Measurements from ENCODE around the gene ESPN. TPM values are rescaled to one million over a fixed set of nuclear protein-coding genes. Genes with fewer than 3 reads are reported as not detected.
A peak's percentile ranks its signal among the peaks of the same experiment; 100 is the strongest.
"Not testable (repeated sequence)": the region's sequence is repeated elsewhere in the genome, so short reads cannot be mapped to it uniquely, and the experiment has no call there.

Gene ESPN
- total RNA-seq, 1 donor from 2014 or later = 0.03 TPM

DNA sequence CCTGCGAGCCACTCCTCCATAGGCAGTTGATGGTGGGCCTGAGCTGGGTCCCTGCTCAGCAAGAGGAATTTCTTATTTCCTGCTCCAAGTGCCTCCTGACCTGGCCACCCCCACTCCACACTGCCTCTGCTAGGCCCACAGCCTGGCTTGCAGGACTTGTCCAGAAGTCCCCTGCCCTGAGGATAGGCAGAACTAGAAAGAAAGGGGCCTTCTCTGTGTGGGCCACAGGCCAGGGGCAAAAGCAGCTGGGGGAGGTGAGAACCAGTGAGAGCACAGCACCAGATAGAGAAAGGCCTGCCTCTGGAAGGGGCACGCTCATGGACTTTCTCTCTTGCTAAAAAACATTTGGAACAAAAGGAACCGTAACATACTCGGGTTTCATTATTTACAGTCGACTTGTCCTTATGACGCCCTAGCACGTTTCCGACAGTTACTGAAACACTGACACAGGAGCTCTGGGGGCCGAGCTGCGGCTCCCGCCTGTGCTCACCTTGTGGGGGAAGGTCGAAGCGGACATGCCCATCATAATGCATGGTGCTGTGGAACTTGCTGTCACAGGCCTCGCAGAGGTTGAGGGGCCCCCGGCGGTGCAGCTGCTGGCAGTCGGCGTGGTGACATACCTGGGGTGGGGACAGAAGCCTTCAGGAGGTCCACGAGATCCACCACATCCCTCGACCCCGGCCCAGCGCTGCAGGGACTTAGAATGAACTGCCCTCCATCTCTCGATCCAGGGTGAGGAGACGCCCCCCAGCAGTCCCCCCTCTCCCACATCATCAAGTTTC lies 52.7 kb downstream of the ESPN start:
- no peak for DNase-seq (ENCODE audit: low read depth)

DNA sequence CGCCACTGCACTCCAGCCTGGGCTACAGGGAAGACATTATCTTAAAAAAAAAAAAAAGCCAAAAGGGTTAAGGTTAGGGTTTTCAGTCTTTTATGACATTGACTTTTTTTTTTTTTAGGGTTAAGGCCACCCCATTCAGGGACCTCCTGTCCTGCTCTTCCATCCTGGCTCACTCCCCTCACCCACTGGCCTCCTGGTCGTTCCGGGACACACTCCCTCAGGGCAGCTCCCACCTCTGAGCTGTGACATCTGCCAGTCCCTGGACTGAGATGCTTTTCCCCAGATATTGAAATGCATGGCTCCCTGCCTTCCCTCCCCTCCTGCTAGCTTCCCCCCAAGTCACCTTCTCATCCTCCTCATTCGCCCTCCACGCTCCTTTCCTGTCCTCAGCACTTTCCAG lies 57.2 kb downstream of the ESPN start:
- no peak for DNase-seq (ENCODE audit: low read depth)

DNA sequence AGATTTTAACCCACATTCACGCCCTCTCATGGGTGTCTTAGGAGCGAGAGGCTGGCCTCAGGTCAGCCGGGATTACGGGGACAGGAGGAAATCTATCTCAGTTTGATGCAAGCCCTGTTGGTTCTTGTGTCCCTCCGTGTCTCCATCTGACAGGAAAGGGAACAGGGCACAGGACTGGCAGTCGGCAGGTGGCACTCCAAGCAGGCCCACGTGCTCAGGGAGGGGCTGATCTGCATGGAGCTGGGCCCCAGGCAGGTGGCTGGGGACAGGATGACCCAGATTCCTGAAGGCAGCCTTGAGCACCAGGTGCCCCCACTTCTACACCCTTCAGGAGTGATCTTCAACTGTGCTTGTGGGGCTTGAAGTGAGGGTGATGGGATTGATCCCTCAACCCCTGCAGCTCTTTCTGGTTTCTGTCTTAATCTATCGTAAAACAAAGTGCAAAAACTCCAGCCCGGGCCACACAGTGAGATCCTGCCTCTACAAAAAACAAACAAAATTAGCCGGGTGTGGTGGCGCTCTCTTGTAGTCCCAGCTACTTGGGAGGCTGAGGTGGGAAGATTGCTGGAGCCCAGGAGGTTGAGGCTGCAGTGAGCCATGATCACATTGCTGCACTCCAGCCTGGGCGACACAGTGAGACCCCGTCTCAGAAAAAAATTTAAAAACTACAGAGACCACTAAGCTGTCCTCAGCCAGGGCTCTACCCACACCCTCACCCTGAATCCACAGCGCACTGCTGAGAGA lies 58.6 kb downstream of the ESPN start:
- DNase-seq (ENCODE audit: low read depth) = no peak

DNA sequence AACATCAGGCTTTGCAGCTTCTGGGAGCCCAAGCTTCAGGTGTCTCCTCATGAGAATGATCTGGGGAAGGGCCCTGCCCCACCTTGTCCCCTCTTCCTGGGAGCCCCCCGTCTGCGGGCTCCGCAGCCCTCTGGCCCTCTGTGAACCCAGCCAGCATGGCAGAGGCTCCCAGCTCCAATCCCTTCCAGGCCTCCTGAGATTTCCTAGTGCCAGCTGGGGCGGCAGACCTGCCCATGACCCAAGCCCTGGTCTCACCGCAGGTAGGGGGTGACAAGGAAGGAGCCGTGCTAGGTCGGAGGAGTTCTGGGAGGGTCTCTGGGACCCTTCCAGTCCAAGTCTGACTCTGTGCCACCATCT lies 59.2 kb downstream of the ESPN start:
- DNase-seq (ENCODE audit: low read depth) = no peak

DNA sequence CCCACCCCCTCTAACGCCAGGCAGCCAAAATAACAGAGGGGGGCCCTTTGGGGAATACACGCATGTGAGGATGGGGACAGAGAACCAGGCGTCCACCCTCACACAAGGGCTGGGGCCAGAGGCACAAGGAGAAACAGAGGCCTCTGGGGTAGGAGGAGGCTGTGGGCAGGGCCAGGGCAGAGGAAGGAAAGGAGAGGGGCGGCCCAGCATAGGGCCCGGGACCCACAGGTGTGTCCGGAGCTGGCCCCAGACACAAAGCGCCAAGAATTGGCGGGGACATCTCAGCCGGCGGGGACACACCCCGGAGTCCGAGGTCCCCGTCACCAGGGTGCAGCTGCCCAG lies 60.2 kb downstream of the ESPN start:
- no peak for DNase-seq (ENCODE audit: low read depth)

DNA sequence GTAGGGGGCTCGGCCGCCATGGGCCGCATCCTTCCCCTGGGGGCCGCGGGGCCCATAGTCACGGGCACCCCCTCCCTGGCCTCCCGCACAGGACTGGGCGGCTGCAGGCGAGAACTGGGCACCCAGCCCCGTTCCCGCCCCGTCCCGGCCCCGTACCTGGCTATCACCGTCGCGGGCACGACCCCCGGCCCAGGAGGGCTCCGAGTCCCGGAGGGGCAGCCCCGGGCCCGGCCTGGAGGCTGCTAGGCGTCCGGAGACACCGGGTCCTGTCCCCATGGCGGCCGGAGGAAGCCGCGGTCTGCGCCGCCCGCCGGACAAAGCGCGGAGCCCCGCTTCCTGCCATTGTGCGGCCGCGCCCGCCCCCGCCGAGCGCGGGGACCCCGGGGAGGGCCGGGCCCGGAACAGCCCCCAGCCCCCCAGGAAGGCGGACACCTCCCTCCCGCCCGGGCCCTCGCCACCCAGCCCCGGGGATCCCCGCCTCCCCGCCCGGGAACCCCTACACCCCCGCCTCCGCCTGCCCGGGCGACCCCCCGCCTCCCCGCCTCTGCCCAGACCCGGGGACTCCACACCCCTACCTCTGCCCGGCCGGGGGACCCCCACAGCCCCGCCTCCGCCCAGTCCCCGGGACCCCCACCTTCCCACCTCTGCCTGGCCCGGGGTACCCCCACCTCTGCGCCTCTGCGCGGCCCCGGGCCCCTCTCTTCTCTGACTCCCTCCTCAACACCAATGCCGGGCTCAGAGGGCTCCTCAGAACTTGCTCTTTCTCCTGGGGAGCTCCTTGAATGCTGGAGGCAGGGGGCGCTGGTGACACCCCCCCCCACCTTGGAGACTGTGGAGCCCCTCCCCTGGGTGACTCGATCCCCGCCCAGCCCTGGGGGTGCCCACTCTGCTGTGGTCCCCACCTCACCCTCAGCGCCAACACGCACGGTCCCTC lies 60.9 kb downstream of the ESPN start:
- no peak for DNase-seq (ENCODE audit: low read depth)

DNA sequence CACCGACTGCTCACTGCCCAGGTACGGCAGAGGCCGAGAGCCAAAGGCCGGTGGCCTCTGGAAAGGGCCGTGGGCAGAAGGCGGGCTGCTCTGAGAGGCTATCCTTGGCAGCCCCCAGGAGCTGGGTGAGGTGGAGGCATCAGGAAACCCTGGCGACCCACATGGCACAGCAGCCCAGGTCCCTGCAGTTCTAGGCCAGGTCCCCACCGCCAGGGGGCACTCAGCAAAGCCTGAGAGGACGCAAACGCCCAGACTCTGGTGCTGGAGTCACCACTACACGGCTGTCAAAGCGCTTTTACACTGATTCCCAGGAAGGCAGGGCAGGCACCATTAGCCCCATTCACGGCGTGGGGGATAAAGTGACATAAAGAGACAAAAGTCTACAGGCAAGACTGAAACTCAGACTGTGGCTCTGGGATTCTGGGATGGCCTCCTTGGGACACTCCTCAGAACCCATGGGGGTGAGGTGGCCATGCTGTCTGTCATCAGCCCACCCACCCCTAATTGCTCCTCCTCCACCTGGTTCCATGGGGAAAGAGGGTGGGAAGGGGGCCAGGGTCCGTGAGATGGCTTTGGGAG lies 61.9 kb downstream of the ESPN start:
- DNase-seq (ENCODE audit: low read depth) = peak; percentile 86

DNA sequence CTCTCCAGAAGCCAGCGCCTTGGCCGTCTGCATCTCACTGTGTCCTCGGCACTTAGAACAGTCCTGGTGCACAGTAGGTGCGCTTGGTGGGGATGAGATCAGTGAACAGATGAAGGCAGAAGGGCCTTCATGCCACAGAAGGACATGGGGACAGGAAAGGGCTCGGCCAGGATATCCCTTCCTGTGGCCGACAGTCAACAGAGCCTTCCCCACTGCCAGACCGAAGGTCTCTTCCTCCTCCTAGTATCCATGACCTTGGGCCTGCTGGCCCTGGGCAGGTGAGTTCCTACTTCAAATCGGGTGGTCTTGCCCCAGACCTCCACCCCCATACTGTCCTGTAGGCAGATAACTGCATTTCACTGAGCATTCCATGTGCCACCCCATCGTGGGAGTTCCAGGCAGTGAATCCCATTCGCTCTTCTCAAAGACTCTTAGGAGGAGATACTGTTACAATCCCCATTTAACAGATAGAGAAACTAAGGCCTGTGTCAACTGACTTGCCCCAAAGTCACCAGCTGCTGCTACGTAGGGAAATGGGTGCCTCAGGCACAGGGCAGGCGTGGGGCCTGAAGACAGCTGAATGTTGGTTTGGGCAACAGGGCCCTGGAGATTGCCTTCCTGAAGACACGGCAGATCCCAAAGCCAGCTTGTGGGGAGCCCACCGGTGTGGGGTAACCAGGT lies 63.4 kb downstream of the ESPN start:
- no peak for DNase-seq (ENCODE audit: low read depth)

DNA sequence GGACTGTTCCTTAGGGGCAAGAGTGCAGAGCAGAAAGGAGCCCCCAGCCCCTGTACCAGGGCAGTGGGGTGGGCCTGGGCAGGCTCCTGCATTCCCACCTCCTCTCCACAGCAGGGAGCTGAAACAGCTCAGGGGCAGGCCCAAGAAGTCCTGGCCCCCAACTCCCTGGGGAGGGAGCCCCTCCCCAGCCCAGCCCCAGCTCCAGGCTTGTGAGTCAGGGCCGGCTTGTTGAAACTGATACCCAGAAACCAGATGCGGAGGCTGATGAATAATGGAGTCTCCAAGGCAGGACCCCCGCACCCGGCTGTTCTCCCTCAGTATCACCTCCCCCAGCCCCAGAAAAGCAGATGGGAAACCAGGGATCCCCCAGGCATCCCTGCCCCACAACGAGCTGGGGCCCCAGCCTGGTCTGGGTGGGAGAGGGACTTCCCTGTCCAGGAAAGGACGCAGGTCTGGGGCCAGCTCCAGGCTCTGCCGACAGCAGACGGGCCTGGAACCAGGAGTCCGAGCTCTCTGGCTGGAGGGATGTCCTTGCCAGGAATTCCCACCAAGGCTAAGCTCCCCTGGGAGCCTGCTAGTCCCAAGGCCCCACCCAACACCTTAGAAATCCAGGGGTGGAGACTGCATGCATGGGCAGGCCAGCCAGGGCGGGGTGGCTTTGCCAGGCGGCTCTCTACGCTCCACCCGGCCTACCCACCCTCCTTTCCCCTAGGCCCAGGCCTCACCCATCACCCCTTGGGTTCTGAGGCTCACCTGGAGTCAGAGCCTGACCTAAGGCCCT lies 64.2 kb downstream of the ESPN start:
- DNase-seq (ENCODE audit: low read depth) = no peak

DNA sequence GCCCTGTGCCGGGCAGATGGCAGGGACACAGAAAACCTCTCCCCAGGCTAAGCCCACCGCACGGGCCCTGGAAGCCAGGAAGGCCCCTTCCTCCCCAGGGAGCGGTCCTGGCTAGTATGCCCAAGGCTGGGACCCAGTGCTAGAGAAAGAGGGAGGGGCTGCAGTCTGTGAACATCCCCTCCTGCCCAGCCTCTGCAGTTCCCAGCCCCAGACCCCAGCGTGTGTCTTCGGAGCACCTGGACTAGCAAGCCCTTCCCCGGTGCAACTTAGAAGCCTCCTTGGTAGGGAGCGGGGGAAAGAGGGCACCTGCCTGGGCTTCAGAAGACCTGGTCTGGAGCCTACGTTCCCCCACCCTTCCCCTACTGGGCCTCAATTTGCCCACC lies 64.8 kb downstream of the ESPN start:
- no peak for DNase-seq (ENCODE audit: low read depth)

DNA sequence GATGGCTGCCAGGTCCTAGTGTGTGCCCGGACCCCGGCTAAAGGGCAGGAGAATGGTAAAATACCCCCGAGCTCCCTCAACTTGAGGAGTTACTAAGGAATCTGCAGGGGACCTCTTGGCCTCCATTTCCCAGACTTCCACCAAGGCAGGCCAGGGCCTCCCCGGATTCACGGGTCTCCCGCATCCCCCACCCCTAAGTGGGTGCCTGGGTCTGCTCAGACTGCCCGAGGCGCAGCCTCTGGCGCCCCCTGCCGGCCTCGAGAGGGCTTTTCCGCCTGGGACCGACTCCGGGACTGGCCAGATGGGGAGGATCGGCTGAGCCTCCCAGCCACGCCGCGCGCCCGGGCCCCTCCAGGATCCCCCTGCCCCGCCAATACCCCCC lies 65.2 kb downstream of the ESPN start:
- DNase-seq (ENCODE audit: low read depth) = peak; percentile 74

DNA sequence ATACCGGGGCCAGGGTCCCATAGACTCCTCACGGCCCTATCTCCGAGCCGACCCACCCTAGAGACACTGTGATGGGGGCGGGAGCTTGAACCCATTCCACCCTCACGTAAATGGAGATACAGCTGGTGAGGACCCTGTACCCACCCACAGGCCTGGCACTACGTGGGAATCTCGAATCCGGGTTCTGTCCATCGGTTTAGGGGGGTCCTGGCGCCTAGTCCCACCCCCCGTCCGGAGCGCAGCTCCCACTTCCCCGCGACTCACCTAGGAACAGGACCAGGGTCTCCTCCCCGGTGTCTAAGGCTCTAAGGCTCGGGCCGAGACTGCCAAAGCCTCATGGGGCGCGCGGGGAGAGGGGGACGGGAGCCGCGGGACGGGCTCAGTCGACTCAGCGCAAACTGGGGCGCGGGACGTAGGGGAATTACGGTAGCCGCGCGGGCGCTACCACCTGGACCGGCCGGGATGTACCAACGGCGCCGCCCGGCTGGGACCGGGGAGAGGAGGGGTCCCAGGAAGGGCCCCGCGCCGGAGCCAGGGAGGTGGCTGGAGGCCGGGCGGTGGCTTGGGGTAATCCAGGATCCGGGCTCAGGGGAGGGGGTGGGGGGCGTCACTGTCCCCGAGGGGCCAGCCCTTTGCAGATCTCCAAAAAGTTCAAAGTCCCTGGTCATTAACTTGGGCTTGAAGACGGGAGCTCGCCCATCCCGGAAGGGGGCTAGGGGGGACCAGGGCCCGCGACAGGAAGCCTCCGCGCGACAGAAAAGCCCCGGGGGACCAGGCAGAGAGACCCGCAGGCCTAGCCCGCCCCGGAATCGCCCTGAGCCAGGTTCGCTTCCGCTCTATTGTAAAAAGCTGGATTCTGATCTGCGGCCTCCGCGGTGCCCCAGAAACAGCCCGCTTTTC lies 65.9 kb downstream of the ESPN start:
- DNase-seq (ENCODE audit: low read depth) = peak; percentile 73

DNA sequence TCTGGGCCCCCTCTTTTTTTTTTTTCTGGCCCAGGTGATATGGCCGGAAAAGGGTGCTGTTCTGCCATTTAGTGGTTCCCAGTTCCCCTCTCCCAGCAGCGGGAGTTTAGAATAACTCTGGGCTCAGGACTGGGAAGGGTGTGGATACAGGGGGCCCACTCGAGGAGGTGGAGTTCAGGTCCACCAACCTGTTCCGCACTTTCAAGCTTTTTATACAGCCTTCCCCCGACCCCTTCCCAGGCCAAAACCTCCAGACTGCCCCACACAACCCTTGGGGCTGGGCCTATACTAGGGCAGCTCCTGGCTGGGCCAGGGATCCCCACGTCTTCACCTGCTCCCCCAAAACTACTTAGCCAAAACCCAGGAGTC lies 66.5 kb downstream of the ESPN start:
- no peak for DNase-seq (ENCODE audit: low read depth)

DNA sequence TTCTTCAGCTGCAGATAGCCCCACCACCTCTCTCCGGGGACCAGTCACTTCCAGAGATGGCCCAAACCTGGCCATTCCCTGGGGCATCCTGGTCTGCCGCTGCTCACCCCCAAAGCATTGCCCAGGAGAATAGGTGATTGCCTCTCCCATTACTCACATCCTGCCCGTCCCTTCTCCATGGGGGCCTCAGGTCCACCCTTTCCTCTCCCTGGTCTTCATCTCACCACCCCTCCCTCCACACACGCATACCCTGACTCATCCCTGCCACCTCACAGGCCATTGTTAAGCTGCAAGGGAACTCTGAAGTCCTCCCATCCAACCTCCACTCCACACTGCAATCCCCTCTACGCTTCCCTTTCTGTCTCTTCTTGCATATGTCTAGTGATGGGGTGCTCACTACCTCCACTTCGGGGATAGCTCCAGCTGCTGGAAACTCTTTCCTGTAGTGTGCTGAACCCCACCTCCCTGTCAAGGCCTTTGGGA lies 66.9 kb downstream of the ESPN start, which contains the start of gene PLEKHG5:
Gene PLEKHG5 (minus strand): TSS at position 188 of the 483 bp plus-strand sequence. CDS start 14,096 bp downstream, outside the sequence.
- DNase-seq (ENCODE audit: low read depth) = no peak

DNA sequence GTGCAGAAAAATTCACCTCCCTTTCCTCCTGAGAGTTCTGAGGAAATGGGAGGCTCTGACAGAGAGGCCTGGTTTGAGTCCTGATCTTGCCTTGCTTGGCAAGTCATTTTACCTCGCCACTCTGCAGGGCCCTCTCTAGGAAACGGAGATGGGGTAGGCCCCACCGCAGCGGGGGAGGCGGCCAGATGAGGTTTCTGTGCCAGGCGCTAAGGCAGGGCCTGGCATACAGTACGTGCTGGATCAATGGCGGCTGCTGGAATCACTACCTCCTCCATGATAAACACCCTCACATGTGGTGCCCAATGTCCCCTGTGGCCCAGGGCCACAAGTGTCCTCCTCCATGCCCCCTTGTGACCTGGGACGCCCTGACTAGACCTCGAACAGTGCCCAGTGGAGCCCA lies 67.4 kb downstream of the ESPN start:
- no peak for DNase-seq (ENCODE audit: low read depth)

DNA sequence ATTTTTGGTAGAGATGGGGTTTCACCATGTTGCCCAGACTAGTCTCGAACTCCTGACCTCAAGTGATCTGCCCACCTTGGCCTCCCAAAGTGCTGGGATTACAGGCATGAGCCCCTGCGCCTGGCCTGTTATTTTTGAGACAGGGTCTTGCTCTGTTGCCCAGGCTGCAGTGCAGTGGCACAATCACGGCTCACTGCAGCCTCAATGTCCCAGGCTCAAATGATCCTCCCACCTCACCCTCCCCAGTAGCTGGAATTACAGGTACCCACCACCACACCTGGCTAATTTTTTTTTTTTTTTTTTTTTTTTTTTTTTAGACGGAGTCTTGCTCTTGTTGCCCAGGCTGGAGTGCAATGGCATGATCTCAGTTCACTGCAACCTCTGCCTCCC lies 69.3 kb downstream of the ESPN start:
- not testable (repeated sequence) for DNase-seq (ENCODE audit: low read depth)

DNA sequence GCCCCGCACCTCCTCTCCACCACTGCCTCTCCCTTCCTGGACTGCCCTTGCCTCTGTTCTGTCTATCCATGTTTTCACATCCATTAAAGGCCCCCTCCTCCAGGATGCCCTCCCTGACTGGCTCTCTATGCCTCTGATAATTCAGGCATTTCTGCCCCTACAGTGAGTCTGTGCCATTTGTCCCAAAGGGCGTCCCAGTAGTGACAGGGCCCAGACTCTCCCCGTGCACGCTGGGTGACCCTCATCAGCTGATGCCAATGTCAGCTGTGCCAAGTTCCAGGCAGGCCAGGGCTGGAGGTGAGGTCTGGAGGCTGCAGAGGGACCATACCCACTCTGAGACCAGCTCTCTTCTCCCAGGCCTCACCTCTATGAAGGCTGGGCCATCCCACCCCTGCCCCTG lies 70.1 kb downstream of the ESPN start:
- no peak for DNase-seq (ENCODE audit: low read depth)

DNA sequence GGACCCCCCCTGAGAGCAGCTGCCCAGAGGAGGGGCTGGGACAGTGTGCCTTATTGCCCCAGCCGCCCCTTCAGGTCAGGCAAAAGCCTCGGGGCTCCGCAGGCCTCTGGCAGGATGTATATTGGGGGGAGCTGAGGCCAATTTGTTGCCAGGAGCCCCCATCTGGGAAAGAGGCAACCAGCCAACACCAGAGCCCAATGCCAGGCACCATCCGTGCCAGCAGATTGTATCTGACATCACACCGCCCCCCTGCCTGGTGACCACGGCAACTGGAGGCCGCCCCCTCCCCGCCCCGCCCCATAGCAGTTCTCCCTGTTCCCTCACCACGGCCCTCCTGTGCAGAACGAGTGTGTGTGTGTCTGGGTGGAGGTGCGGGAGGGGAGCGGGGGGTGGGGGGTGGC lies 70.5 kb downstream of the ESPN start:
- no peak for DNase-seq (ENCODE audit: low read depth)

Measured in myocyte (in vitro differentiated cells).